K562 (cell line): ENCODE measurements around the gene FA2H. TPM values are rescaled to one million over a fixed set of nuclear protein-coding genes. Genes with fewer than 3 reads are reported as not detected.

Source experiments
- ATAC-seq: fragments of 200-7000 bp; cut with Tn5 transposase; 3 replicates; pipeline ENCODE4 v1.9.1; 2020; ENCODE audit warnings: moderate library complexity
- BruUV-seq: library from RNA; stranded (reverse); fragments of 400-500 nt; replicated peaks from 2 replicates; lab custom pipeline; 2021; lab: Mats Ljungman, UMichigan
- CTCF ChIA-PET: fragments of 300-600 bp; formaldehyde crosslinking; extraction: SDS; loops from one replicate; lab custom pipeline; 2021; ENCODE audit warnings: low intra/inter-chr PET ratio; lab: Yijun Ruan, JAX
- POLR2A ChIA-PET: fragments of 300-600, 350-650 bp; sonication (Branson Sonifier 250); formaldehyde crosslinking; extraction: SDS; loops from one replicate; lab custom pipeline; 2021; ENCODE audit warnings: antibody characterized with exemption, inconsistent platforms; lab: Yijun Ruan, JAX
- DNase-seq, 4 experiments: peaks; one replicate each; pipeline versions ENCODE4 v3.0.0 to v3.0.0-alpha.2; 2011 to 2018; ENCODE audit warnings: low spot score in 3 of 4, mixed read lengths in 3 of 4; ENCODE audit errors: extremely low read depth in 1 of 4
- FAIRE-seq: peaks from 2 replicates; lab custom pipeline; 2011; peaks lifted over from hg19 to GRCh38; lab: Jason Lieb, UNC
- H2AFZ ChIP-seq: 2 replicates; pipeline ENCODE4 v1.6.0; 2011; ENCODE audit warnings: low read depth, low read length, control low read depth, inconsistent platforms
- H3K27ac ChIP-seq: fragments of 200-600 bp; 3 replicates; pipeline ENCODE4 v1.8.0; 2011; ENCODE audit warnings: low read depth, mild to moderate bottlenecking, control low read depth, inconsistent platforms, low read length, moderate library complexity, mixed read lengths; ENCODE audit errors: extremely low read depth
- H3K27me3 ChIP-seq, 2 experiments: fragments of 300-600 bp in 1 of 2; 2 replicates in 1 of 2; 3 replicates in 1 of 2; pipeline versions ENCODE4 v1.6.0 to v1.8.0; 2011; ENCODE audit warnings: inconsistent platforms in 2 of 2, low read length in 2 of 2, mild to moderate bottlenecking in 1 of 2, mixed read lengths in 1 of 2, moderate library complexity in 1 of 2; ENCODE audit not compliant: control insufficient read depth in 2 of 2, insufficient read depth in 2 of 2
- H3K36me3 ChIP-seq: fragments of 300-600 bp; 3 replicates; pipeline ENCODE4 v1.8.0; 2011; ENCODE audit warnings: mild to moderate bottlenecking, low read length, inconsistent platforms; ENCODE audit not compliant: control insufficient read depth, insufficient read depth
- H3K4me1 ChIP-seq, 2 experiments: fragments of 200-600 bp in 1 of 2; replicated peaks in 1 of 2; 2 replicates in 1 of 2; 3 replicates in 1 of 2; pipeline versions ENCODE4 v1.5.1 to v1.8.0; 2011; ENCODE audit warnings: inconsistent platforms in 2 of 2, low read length in 2 of 2, mild to moderate bottlenecking in 1 of 2, mixed read lengths in 1 of 2, moderate library complexity in 1 of 2; ENCODE audit not compliant: control insufficient read depth in 2 of 2, insufficient read depth in 2 of 2
- H3K4me2 ChIP-seq: 2 replicates; pipeline ENCODE4 v1.6.1; 2011; ENCODE audit warnings: low read length, control low read depth, inconsistent platforms, mixed read lengths; ENCODE audit not compliant: insufficient read depth
- H3K4me3 ChIP-seq: fragments of 200-600 bp; sonication (generic), shearing (Covaris generic); 2 replicates; pipeline ENCODE4 v1.5.1; 2016; ENCODE audit warnings: control low read depth, inconsistent platforms
- H3K79me2 ChIP-seq: fragments of 200-600 bp; 3 replicates; pipeline ENCODE4 v1.8.0; 2011; ENCODE audit warnings: low read length, inconsistent platforms; ENCODE audit not compliant: control insufficient read depth, insufficient read depth
- H3K9ac ChIP-seq, 2 experiments: 2 replicates each; pipeline versions ENCODE4 v1.6.0 to v1.6.1; 2011; ENCODE audit warnings: low read depth in 2 of 2, low read length in 2 of 2, control low read depth in 1 of 2, inconsistent platforms in 1 of 2, mild to moderate bottlenecking in 1 of 2, mixed read lengths in 1 of 2; ENCODE audit not compliant: insufficient read depth in 1 of 2
- H3K9me1 ChIP-seq: one replicate; pipeline ENCODE4 v1.6.0; 2011; ENCODE audit warnings: inconsistent platforms, mild to moderate bottlenecking, low read length, moderate library complexity; ENCODE audit not compliant: control insufficient read depth, insufficient read depth
- H3K9me3 ChIP-seq: replicated peaks from 2 replicates; pipeline ENCODE4 v1.5.1; 2011; ENCODE audit warnings: low read depth, low read length, inconsistent platforms; ENCODE audit not compliant: control insufficient read depth, insufficient read depth
- H4K20me1 ChIP-seq: replicated peaks from 2 replicates; pipeline ENCODE4 v1.6.1; 2011; ENCODE audit warnings: low read length, inconsistent platforms, mixed read lengths; ENCODE audit not compliant: control insufficient read depth, insufficient read depth
- ETV5 ChIP-seq: sonication (generic); formaldehyde crosslinking; IDR thresholded peaks from 2 replicates; pipeline ENCODE4 v1.4.0; 2020; ENCODE audit warnings: low read depth, mild to moderate bottlenecking, missing genetic modification reagents
- KLF6 ChIP-seq: fragments of 250-450 bp; sonication (Bioruptor Pico); IDR thresholded peaks from 2 replicates; pipeline ENCODE4 v1.4.0; 2020; ENCODE audit warnings: mild to moderate bottlenecking, moderate library complexity, borderline replicate concordance
- NFIX ChIP-seq: fragments of 250-450 bp; sonication (Bioruptor Pico); IDR thresholded peaks from 2 replicates; pipeline ENCODE4 v1.4.0; 2020; ENCODE audit warnings: low read depth, mild to moderate bottlenecking, moderate library complexity
- TAF9B ChIP-seq: fragments of 450-650 bp; IDR thresholded peaks from 2 replicates; pipeline ENCODE4 v1.6.1; 2018; ENCODE audit warnings: mild to moderate bottlenecking; ENCODE audit not compliant: partially characterized antibody
- TEAD1 ChIP-seq, 2 experiments: fragments of 450-650 bp in 1 of 2; sonication (generic) in 1 of 2; formaldehyde crosslinking; IDR thresholded peaks; 2 replicates each; pipeline versions ENCODE4 v1.4.0 to v1.8.0; 2020 to 2022; ENCODE audit warnings: mild to moderate bottlenecking in 2 of 2, missing genetic modification reagents in 1 of 2
- ZC3H11A ChIP-seq: IDR thresholded peaks from 2 replicates; pipeline ENCODE4 v1.6.1; 2012; ENCODE audit warnings: low read depth, low read length, improper control_type of control experiment
- ZNF121 ChIP-seq: sonication (generic); formaldehyde crosslinking; conservative IDR thresholded peaks from 2 replicates; pipeline ENCODE4 v1.8.0; 2022; ENCODE audit warnings: missing genetic modification reagents
- ZNF23 ChIP-seq: fragments of 250-450 bp; sonication (Bioruptor Pico); IDR thresholded peaks from 2 replicates; pipeline ENCODE4 v1.4.0; 2020; ENCODE audit warnings: mild to moderate bottlenecking
- WGBS: fragments of 100-300 bp; shearing (Covaris generic); methylation state at CpG from one replicate; pipeline ENCODE4 v1.1.6; 2016; ENCODE audit warnings: low coverage, mixed read lengths; ENCODE audit not compliant: insufficient coverage; ENCODE audit errors: missing lambda C conversion rate; 5-methylcytosine and 5-hydroxymethylcytosine counted together
- in situ Hi-C: fragments of 300-500 bp; cut with MboI; formaldehyde crosslinking; loops from 4 replicates; pipeline ENCODE4 v1.15.0; 2018; ENCODE audit warnings: inconsistent platforms, mixed read lengths
- intact Hi-C: fragments of 100-400 bp; cut with micrococcal nuclease; formaldehyde crosslinking; loops from 2 replicates; pipeline ENCODE4 v1.14.2; 2022
- polyA plus RNA-seq, 8 experiments: library from polyadenylated mRNA; depleted of rRNA in 4 of 8; stranded (reverse) in 5 of 8; unstranded in 3 of 8; fragments of >200 nt; fragmentation: Nextera tagmentation in 2 of 8; fragmentation: Illumina TruSeq in 1 of 8; extraction: Ambion mirVana in 2 of 8; extraction: Trizol in 1 of 8; gene quantifications; 2 replicates each; pipeline versions ENCODE4 v1.2.1 to v1.2.3, GENCODE V29; 2011 to 2014; ENCODE audit warnings: inconsistent platforms in 1 of 8, missing spikeins in 1 of 8
- total RNA-seq, 7 experiments: library from RNA; depleted of rRNA in 6 of 7; stranded (reverse); fragments of >200 nt in 6 of 7; fragmentation: Illumina TruSeq in 2 of 7; extraction: Trizol in 2 of 7; gene quantifications; 2 replicates each; pipeline versions ENCODE4 v1.2.1 to v1.2.3, GENCODE V29; 2011 to 2021; ENCODE audit warnings: low replicate concordance in 1 of 7

FA2H gene
- total and polyA plus RNA-seq, 9 of the 15 experiments (the other 6 are each of a cell fraction or from before 2014, with no cell fraction given) = not detected

DNA sequence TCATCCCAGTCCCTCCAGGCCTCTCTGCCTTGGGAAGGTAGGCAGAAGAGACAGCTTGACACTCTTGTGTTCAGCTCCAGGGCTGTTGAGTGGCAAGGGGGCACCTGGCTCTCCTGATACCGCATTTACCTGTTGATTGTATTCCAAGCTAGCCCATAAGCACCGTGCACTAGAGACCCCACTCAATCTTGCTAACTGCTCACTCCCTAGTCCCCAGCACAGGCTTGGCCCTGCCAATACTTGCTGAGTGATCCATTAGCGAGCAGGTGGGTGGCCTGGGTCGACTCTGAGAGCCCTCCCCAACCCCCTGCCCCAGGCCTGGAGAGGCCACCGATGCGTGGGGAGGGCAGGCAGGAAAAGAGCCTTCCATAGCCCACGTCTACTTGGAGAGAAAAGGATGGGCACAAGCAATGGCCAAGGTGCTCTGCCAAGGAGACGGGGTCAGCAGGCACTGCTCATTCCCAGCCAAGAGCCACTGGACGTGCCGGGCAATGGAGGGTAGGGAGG lies 29.5 kb downstream of the FA2H start:
- BruUV-seq = no TSS peak
- CTCF ChIA-PET = no interaction called here
- FAIRE-seq (no peak), DNase-seq (no peak), ATAC-seq (no peak)
- Histone ChIP-seq H3K9me3 (no peaks in the 10 kb centered on the region), H3K4me1 (peaks cover 9 to 27% of the 10 kb centered on the region in 2 experiments; a peak in 4 of 5 replicates), H3K9me1 (no peaks in the 10 kb centered on the region), H3K79me2 (no peaks in the 10 kb centered on the region), H3K36me3 (no peaks in the 10 kb centered on the region), H3K9ac (no peak overlapping the region), H2AFZ (no peak overlapping the region), H3K4me2 (no peak overlapping the region), H3K27ac (no peak overlapping the region), H3K27me3 (peaks cover 19 to 41% of the 10 kb centered on the region in 2 experiments), H3K4me3 (no peak overlapping the region), H4K20me1 (peaks cover 5% of the 10 kb centered on the region; the same call in 1 of the 2 replicates)
- in situ Hi-C loops = no loop called here
- POLR2A ChIA-PET = no interaction called here
- TF ChIP-seq KLF6 (CRISPR knock-in tag) (no peak), ZC3H11A (no peak)
- WGBS = 4% methylated on average over 10 of the region's 10 CpGs
- intact Hi-C loops = no loop called here

DNA sequence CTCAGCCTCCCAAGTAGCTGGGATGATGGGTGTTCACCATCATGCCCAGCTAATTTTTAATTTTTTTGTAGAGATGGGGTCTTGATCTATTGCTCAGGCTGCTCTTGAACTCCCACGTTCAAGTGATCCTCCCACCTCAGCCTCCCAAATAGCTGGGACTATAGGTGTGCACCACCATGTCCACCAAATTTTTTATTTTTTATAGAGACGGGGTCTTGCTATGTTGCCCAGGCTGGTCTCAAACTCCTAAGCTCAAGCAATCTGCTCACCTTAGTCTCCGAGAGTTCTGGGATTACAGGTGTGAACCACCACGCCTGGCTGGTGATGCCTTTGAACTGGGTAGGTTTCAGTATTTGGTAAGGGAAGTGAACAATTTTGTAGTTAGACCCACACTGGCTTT lies 30.1 kb downstream of the FA2H start:
- BruUV-seq = no TSS peak
- H3K27me3 ChIP-seq = peaks cover 15 to 41% of the 10 kb centered on the region in 2 experiments
- WGBS = 23% methylated on average over 4 of the region's 4 CpGs
- H3K9me1 ChIP-seq = no peaks in the 10 kb centered on the region
- no peaks in the 10 kb centered on the region for H3K36me3 ChIP-seq
- H2AFZ ChIP-seq = no peak overlapping the region
- ChIA-PET POLR2A (interaction anchor here (0.6 kb wide), 1 partner anchor 63 kb away, joined by 3 read pairs; no protein-coding TSS in a partner anchor), CTCF (no interaction called here)
- in situ Hi-C loops (no loop called here), intact Hi-C loops (no loop called here)
- H3K27ac ChIP-seq = no peak overlapping the region
- no peaks in the 10 kb centered on the region for H3K79me2 ChIP-seq
- no peak for TF ChIP-seq ETV5
- no peak for TF ChIP-seq TEAD1 (CRISPR knock-in tag; IDR thresholded peaks at IDR 0.05)
- no peak for TF ChIP-seq NFIX (CRISPR knock-in tag)
- no peak for TF ChIP-seq TAF9B
- 0 out of 2 replicates have a peak, but pooled peaks have one; percentile 13 for TF ChIP-seq ZNF121
- TF ChIP-seq ZNF23 = no peak
- FAIRE-seq (no peak), DNase-seq (no peak), ATAC-seq (no peak)
- no peak overlapping the region for H3K4me3 ChIP-seq
- no peak overlapping the region for H3K9ac ChIP-seq
- no peak overlapping the region for H3K4me2 ChIP-seq
- no peaks in the 10 kb centered on the region for H3K9me3 ChIP-seq
- H3K4me1 ChIP-seq = peaks cover 9 to 27% of the 10 kb centered on the region in 2 experiments; a peak in 4 of 5 replicates
- peaks cover 5% of the 10 kb centered on the region; the same call in 1 of the 2 replicates for H4K20me1 ChIP-seq
